ENCODE data around the gene TMEM250. TPM values are rescaled to one million over a fixed set of nuclear protein-coding genes. Genes with fewer than 3 reads are reported as not detected.
"Not testable (repeated sequence)": the region's sequence is repeated elsewhere in the genome, so short reads cannot be mapped to it uniquely, and the experiment has no call there.

The TMEM250 gene
- total and polyA plus RNA-seq, 2 donors from 2014 or later, result 22.2 to 33.1 TPM

DNA sequence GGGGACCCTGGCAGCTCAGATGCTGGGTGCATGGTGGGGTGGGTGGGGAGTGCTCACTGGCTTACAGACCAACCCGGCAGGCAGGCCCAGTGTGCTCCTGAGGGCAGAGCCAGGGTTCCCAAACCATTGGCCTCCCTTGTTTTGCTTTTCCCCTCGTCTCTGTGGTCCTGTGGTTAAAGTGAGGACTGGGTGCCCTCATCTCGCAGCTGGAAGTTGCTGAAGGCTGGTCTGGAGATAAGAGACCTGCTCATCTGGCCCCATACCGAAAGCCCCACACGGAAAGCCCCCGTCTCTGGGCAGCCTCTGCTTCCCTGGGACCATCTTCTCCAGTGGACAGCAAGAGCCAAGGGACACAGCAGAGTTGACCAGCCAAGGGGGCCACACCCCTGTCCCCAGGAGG, 13.8 kb downstream of the TMEM250 start:
- DNase-seq (no peak), FAIRE-seq (no peak)
- no peak overlapping the region for H3K27ac ChIP-seq (ENCODE audit: low read depth in 2 of 2, low read length in 2 of 2)
- no peaks in the 10 kb centered on the region for H3K9me3 ChIP-seq (ENCODE audit: control insufficient read depth in 2 of 3, insufficient read depth in 1 of 3, low read length in 3 of 3)
- TF ChIP-seq, protein P1, sequence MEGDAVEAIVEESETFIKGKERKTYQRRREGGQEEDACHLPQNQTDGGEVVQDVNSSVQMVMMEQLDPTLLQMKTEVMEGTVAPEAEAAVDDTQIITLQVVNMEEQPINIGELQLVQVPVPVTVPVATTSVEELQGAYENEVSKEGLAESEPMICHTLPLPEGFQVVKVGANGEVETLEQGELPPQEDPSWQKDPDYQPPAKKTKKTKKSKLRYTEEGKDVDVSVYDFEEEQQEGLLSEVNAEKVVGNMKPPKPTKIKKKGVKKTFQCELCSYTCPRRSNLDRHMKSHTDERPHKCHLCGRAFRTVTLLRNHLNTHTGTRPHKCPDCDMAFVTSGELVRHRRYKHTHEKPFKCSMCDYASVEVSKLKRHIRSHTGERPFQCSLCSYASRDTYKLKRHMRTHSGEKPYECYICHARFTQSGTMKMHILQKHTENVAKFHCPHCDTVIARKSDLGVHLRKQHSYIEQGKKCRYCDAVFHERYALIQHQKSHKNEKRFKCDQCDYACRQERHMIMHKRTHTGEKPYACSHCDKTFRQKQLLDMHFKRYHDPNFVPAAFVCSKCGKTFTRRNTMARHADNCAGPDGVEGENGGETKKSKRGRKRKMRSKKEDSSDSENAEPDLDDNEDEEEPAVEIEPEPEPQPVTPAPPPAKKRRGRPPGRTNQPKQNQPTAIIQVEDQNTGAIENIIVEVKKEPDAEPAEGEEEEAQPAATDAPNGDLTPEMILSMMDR (IDR thresholded peaks at IDR 0.05; ENCODE audit: borderline replicate concordance, extremely low read depth, insufficient read depth), result no peak
- intact Hi-C loops (cut with DNase I), result no loop called here
- peaks cover 0 to 14% (median 0%) of the 10 kb centered on the region in 3 donors for H3K4me1 ChIP-seq (ENCODE audit: control insufficient read depth in 2 of 3, insufficient read depth in 2 of 3, low read depth in 1 of 3, low read length in 3 of 3)
- H3K36me3 ChIP-seq (ENCODE audit: control insufficient read depth in 2 of 3, insufficient read depth in 3 of 3, low read length in 3 of 3), result no peaks in the 10 kb centered on the region
- no peak overlapping the region for H3K4me3 ChIP-seq (ENCODE audit: low read length in 3 of 3)
- no peak overlapping the region for H3K9ac ChIP-seq (ENCODE audit: low read length in 3 of 3)
- no peaks in the 10 kb centered on the region for H3K27me3 ChIP-seq (ENCODE audit: control insufficient read depth, insufficient read depth, low read length)

DNA sequence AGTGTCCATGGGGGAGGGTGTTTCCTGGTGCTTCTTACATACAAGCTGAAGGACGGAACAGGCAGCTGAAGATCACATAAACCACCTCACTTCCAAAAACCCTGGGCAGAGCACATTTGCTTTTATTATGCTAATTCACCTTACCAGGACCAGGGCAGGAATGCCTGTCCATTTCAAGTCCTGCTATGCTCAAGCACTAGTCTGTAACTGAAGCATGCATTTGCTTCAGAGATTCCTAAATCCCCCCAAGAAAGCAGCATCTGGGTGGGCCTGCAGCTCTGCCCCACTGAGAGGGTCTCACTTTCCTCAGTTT, 14.2 kb downstream of the TMEM250 start:
- FAIRE-seq, result no peak
- peaks cover 0 to 13% (median 0%) of the 10 kb centered on the region in 3 donors for H3K4me1 ChIP-seq (ENCODE audit: control insufficient read depth in 2 of 3, insufficient read depth in 2 of 3, low read depth in 1 of 3, low read length in 3 of 3)
- intact Hi-C loops (cut with DNase I), result no loop called here

DNA sequence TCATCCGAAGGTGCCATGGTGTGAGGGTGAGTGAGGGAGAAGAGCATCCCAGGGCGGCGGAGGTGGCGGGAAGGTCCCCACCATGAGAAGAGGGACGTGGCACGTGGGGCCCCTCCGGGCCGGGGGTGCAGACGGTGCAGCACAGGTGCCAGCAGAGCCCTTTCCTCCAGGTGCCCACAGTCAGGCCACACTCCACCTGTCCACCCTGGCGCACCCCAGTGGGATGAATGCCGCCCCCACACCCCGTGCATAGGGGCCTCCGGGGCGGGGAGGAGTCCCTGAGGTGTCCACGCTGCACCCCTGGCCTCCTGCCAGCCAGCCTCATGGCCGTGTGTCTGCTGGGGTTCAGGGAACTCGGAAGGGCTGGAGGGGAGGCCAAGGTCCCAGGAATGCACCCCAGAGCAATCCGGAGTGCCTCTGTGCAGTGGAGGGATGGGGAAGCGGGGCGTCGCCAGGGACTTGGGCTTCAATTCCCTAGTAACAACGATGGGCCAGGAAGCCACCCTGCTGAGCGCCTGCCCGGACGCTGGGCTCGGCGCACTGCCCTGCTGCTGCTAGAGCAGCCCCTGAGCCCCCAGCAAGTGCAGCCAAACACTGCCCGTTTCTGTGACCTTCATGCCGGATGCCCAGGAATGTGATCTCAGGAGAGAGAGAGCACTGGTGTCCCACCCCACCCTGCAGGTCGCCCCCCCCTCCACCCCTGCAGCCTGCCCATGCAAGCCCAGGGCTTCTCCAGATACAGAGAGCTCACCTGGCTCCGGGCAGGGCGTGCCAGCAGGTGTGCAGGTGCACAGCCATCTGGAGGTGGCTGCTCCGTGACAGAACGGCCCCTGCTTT, 14.8 kb downstream of the TMEM250 start:
- no peak for DNase-seq
- Histone ChIP-seq H3K27ac (ENCODE audit: low read depth in 2 of 2, low read length in 2 of 2) (no peak overlapping the region), H3K36me3 (ENCODE audit: control insufficient read depth in 2 of 3, insufficient read depth in 3 of 3, low read length in 3 of 3) (no peaks in the 10 kb centered on the region), H3K9ac (ENCODE audit: low read length in 3 of 3) (no peak overlapping the region), H3K9me3 (ENCODE audit: control insufficient read depth in 2 of 3, insufficient read depth in 1 of 3, low read length in 3 of 3) (no peaks in the 10 kb centered on the region), H3K27me3 (ENCODE audit: control insufficient read depth, insufficient read depth, low read length) (no peaks in the 10 kb centered on the region), H3K4me1 (ENCODE audit: control insufficient read depth in 2 of 3, insufficient read depth in 2 of 3, low read depth in 1 of 3, low read length in 3 of 3) (peaks cover 0 to 8% (median 0%) of the 10 kb centered on the region in 3 donors), H3K4me3 (ENCODE audit: low read length in 3 of 3) (no peak overlapping the region)
- intact Hi-C loops (cut with DNase I), result no loop called here
- no peak for FAIRE-seq
- TF ChIP-seq, protein P1 (IDR thresholded peaks at IDR 0.05; ENCODE audit: borderline replicate concordance, extremely low read depth, insufficient read depth), result no peak

More for the DNA sequence above, 14.2 kb downstream of the TMEM250 start:
- no peak overlapping the region for H3K27ac ChIP-seq (ENCODE audit: low read depth in 2 of 2, low read length in 2 of 2)
- no peak overlapping the region for H3K9ac ChIP-seq (ENCODE audit: low read length in 3 of 3)
- no peaks in the 10 kb centered on the region for H3K36me3 ChIP-seq (ENCODE audit: control insufficient read depth in 2 of 3, insufficient read depth in 3 of 3, low read length in 3 of 3)
- DNase-seq, result no peak
- H3K9me3 ChIP-seq (ENCODE audit: control insufficient read depth in 2 of 3, insufficient read depth in 1 of 3, low read length in 3 of 3), result no peaks in the 10 kb centered on the region
- H3K4me3 ChIP-seq (ENCODE audit: low read length in 3 of 3), result no peak overlapping the region
- no peaks in the 10 kb centered on the region for H3K27me3 ChIP-seq (ENCODE audit: control insufficient read depth, insufficient read depth, low read length)
- TF ChIP-seq, protein P1 (IDR thresholded peaks at IDR 0.05; ENCODE audit: borderline replicate concordance, extremely low read depth, insufficient read depth), result no peak

DNA sequence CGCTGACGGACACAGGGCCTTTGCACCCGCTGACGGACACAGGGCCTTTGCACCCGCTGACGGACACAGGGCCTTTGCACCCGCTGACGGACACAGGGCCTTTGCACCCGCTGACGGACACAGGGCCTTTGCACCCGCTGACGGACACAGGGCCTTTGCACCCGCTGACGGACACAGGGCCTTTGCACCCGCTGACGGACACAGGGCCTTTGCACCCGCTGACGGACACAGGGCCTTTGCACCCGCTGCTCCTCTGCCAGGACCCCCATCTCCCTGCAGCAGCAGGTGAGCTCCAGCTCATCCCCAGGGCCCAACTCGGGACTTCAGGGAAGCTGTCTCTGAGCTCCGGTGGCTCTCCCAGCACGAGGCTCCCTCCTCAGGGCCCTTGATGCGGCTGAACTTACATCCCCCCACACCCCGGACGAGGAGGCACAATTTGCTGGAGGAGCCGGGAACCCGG, 17.0 kb downstream of the TMEM250 start:
- H3K9me3 ChIP-seq (ENCODE audit: control insufficient read depth in 2 of 3, insufficient read depth in 1 of 3, low read length in 3 of 3); intact Hi-C loops (cut with DNase I); H3K27ac ChIP-seq (ENCODE audit: low read depth in 2 of 2, low read length in 2 of 2); H3K36me3 ChIP-seq (ENCODE audit: control insufficient read depth in 2 of 3, insufficient read depth in 3 of 3, low read length in 3 of 3); DNase-seq; FAIRE-seq; H3K9ac ChIP-seq (ENCODE audit: low read length in 3 of 3); H3K4me3 ChIP-seq (ENCODE audit: low read length in 3 of 3); H3K27me3 ChIP-seq (ENCODE audit: control insufficient read depth, insufficient read depth, low read length); H3K4me1 ChIP-seq (ENCODE audit: control insufficient read depth in 2 of 3, insufficient read depth in 2 of 3, low read depth in 1 of 3, low read length in 3 of 3): not testable (repeated sequence)
